Osteocyte (in vitro differentiated cells): ENCODE data around the gene HOXC9. TPM values are rescaled to one million over a fixed set of nuclear protein-coding genes. Genes with fewer than 3 reads are reported as not detected.

Source experiments
- DNase-seq: peaks from one replicate; pipeline ENCODE4 v3.0.0; 2021; ENCODE audit warnings: mixed read lengths; ENCODE audit not compliant: unreplicated experiment; ENCODE audit errors: extremely low spot score
- H3K27ac Mint-ChIP-seq: one replicate; pipeline ENCODE4 v1.8.0; 2021; ENCODE audit warnings: mild to moderate bottlenecking, mixed read lengths; ENCODE audit not compliant: unreplicated experiment
- H3K27me3 Mint-ChIP-seq: one replicate; pipeline ENCODE4 v1.8.0; 2021; ENCODE audit warnings: mixed read lengths; ENCODE audit not compliant: unreplicated experiment
- H3K36me3 Mint-ChIP-seq: one replicate; pipeline ENCODE4 v1.8.0; 2021; ENCODE audit warnings: mixed read lengths; ENCODE audit not compliant: unreplicated experiment
- H3K4me1 Mint-ChIP-seq: one replicate; pipeline ENCODE4 v1.8.0; 2021; ENCODE audit warnings: mixed read lengths; ENCODE audit not compliant: unreplicated experiment
- H3K4me3 Mint-ChIP-seq: one replicate; pipeline ENCODE4 v1.8.0; 2021; ENCODE audit warnings: mild to moderate bottlenecking, moderate library complexity, mixed read lengths; ENCODE audit not compliant: unreplicated experiment
- H3K9me3 Mint-ChIP-seq: one replicate; pipeline ENCODE4 v1.8.0; 2021; ENCODE audit warnings: mixed read lengths; ENCODE audit not compliant: unreplicated experiment
- CTCF ChIP-seq: fragments of 200-600 bp; sonication (generic); IDR thresholded peaks from 2 replicates; pipeline ENCODE4 v1.5.0; 2021; ENCODE audit warnings: antibody characterized with exemption, mild to moderate bottlenecking, moderate library complexity
- total RNA-seq: library from RNA; stranded (reverse); gene quantifications from 2 replicates; pipeline ENCODE4 v1.2.1, GENCODE V29; 2021

The HOXC9 gene
- total RNA-seq, 1 donor from 2014 or later: not detected

GRCh38 chr12:54014377-54015017, 14.5 kb downstream of the HOXC9 start:
- no peak for DNase-seq
- Mint-ChIP-seq H3K4me1 (peaks cover 17% of the 10 kb centered on the region), H3K4me3 (no peak overlapping the region), H3K9me3 (no peaks in the 10 kb centered on the region), H3K27me3 (peaks cover 82% of the 10 kb centered on the region), H3K27ac (no peak overlapping the region), H3K36me3 (no peaks in the 10 kb centered on the region)
- no peak for TF ChIP-seq CTCF

- Mint-ChIP-seq H3K27me3 (peaks cover 82% of the 10 kb centered on the region), H3K9me3 (no peaks in the 10 kb centered on the region), H3K4me3 (no peak overlapping the region), H3K36me3 (no peaks in the 10 kb centered on the region), H3K4me1 (peaks cover 19% of the 10 kb centered on the region), H3K27ac (no peak overlapping the region)
- TF ChIP-seq CTCF: no peak
- no peak for DNase-seq
Measured at GRCh38 chr12:54015018-54015931, 15.3 kb downstream of the HOXC9 start.

GRCh38 chr12:54016051-54016450, 16.1 kb downstream of the HOXC9 start:
- Mint-ChIP-seq H3K4me3 (no peak overlapping the region), H3K9me3 (no peaks in the 10 kb centered on the region), H3K27ac (no peak overlapping the region), H3K36me3 (no peaks in the 10 kb centered on the region), H3K27me3 (peaks cover 82% of the 10 kb centered on the region), H3K4me1 (peaks cover 18% of the 10 kb centered on the region)
- no peak for TF ChIP-seq CTCF
- no peak for DNase-seq

- Mint-ChIP-seq H3K4me1 (peaks cover 16% of the 10 kb centered on the region), H3K9me3 (no peaks in the 10 kb centered on the region), H3K27ac (no peak overlapping the region), H3K36me3 (no peaks in the 10 kb centered on the region), H3K27me3 (peaks cover 82% of the 10 kb centered on the region), H3K4me3 (no peak overlapping the region)
- no peak for DNase-seq
- TF ChIP-seq CTCF: no peak
Measured at GRCh38 chr12:54016478-54016964, 16.6 kb downstream of the HOXC9 start.
